H1 (cell line): ENCODE measurements around the gene UXT.

ENCODE experiments used
- EZH2 ChIP-seq: fragments of 200-600 bp; sonication (generic); IDR thresholded peaks from 2 replicates; pipeline ENCODE4 v1.7.1; 2012; ENCODE audit warnings: low read depth, mild to moderate bottlenecking, moderate library complexity, low read length, inconsistent platforms; ENCODE audit not compliant: severe bottlenecking
- JUND ChIP-seq: IDR thresholded peaks from 2 replicates; pipeline ENCODE4 v1.6.1; 2011; ENCODE audit warnings: mild to moderate bottlenecking, improper control_type of control experiment, low read length
- MAX ChIP-seq: IDR thresholded peaks from 2 replicates; pipeline ENCODE4 v1.6.1; 2012; ENCODE audit warnings: inconsistent platforms
- POLR2AphosphoS5 ChIP-seq: IDR thresholded peaks from 2 replicates; pipeline ENCODE4 v1.6.1; 2011; ENCODE audit warnings: low read depth, low read length
- RAD21 ChIP-seq, 2 experiments: IDR thresholded peaks in 1 of 2; conservative IDR thresholded peaks in 1 of 2; 2 replicates each; pipeline ENCODE4 v1.6.1; 2011; ENCODE audit warnings: low read depth in 2 of 2, low read length in 2 of 2, improper control_type of control experiment in 1 of 2, inconsistent platforms in 1 of 2, mild to moderate bottlenecking in 1 of 2, moderate library complexity in 1 of 2
- ZNF274 ChIP-seq: IDR thresholded peaks from 2 replicates; pipeline ENCODE4 v1.7.0; 2012; ENCODE audit warnings: low read length, borderline replicate concordance; ENCODE audit errors: extremely low read depth
- TF ChIP-seq, protein P1 (sequence below): IDR thresholded peaks from 2 replicates; pipeline ENCODE4 v1.6.1; 2012; ENCODE audit warnings: low read length, inconsistent platforms

- TF ChIP-seq, protein P1, sequence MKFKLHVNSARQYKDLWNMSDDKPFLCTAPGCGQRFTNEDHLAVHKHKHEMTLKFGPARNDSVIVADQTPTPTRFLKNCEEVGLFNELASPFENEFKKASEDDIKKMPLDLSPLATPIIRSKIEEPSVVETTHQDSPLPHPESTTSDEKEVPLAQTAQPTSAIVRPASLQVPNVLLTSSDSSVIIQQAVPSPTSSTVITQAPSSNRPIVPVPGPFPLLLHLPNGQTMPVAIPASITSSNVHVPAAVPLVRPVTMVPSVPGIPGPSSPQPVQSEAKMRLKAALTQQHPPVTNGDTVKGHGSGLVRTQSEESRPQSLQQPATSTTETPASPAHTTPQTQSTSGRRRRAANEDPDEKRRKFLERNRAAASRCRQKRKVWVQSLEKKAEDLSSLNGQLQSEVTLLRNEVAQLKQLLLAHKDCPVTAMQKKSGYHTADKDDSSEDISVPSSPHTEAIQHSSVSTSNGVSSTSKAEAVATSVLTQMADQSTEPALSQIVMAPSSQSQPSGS = no peak
- no peak for TF ChIP-seq RAD21 (IDR thresholded peaks at IDR 0.05 in 1 of 2, conservative IDR thresholded peaks at IDR 0.05 in 1 of 2; ENCODE audit: low read depth in 2 of 2, low read length in 2 of 2)
- no peak for TF ChIP-seq ZNF274
- TF ChIP-seq JUND = no peak
- no peak for TF ChIP-seq EZH2
- no peak for TF ChIP-seq MAX
- TF ChIP-seq POLR2AphosphoS5 = no peak
Observed at GRCh38 chrX:47649781-47650163, 9.2 kb downstream of the UXT start.
